Measurements from ENCODE around the gene IRGQ.
A peak's percentile ranks its signal among the peaks of the same experiment; 100 is the strongest.
"Not testable (repeated sequence)": the region's sequence is repeated elsewhere in the genome, so short reads cannot be mapped to it uniquely, and the experiment has no call there.

IRGQ gene

GRCh38 chr19:43597876-43598275, 1.9 kb upstream of the IRGQ start:
- no peak for DNase-seq

GRCh38 chr19:43596842-43597461, 1.0 kb upstream of the IRGQ start:
- no peak for DNase-seq

GRCh38 chr19:43595605-43595998, 332 bp downstream of the IRGQ start:
- DNase-seq, result no peak

GRCh38 chr19:43594710-43595604, 977 bp downstream of the IRGQ start:
- peak; percentile 62 to 67 for DNase-seq

- no peak for DNase-seq
Observed at GRCh38 chr19:43594081-43594697, 1.7 kb downstream of the IRGQ start.

GRCh38 chr19:43592800-43593350, 3.1 kb downstream of the IRGQ start:
- DNase-seq, result no peak

- no peak for DNase-seq
Observed at GRCh38 chr19:43591904-43592772, 3.8 kb downstream of the IRGQ start.

- no peak for DNase-seq
Observed at GRCh38 chr19:43589678-43590077, 6.3 kb downstream of the IRGQ start.

- DNase-seq, result no peak
Observed at GRCh38 chr19:43589277-43589676, 6.7 kb downstream of the IRGQ start.

GRCh38 chr19:43587029-43587428, 8.9 kb downstream of the IRGQ start:
- DNase-seq, result not testable (repeated sequence)

GRCh38 chr19:43586346-43586745, 9.6 kb downstream of the IRGQ start:
- no peak for DNase-seq

- no peak for DNase-seq
Observed at GRCh38 chr19:43584484-43584883, 11.4 kb downstream of the IRGQ start.

- DNase-seq, result no peak
Observed at GRCh38 chr19:43582495-43582894, 13.4 kb downstream of the IRGQ start.

GRCh38 chr19:43581467-43581866, 14.5 kb downstream of the IRGQ start:
- no peak for DNase-seq

GRCh38 chr19:43578787-43579186, 17.1 kb downstream of the IRGQ start:
- no peak for DNase-seq

- no peak for DNase-seq
Observed at GRCh38 chr19:43575955-43576878, 19.7 kb downstream of the IRGQ start.

GRCh38 chr19:43575156-43575950, 20.6 kb downstream of the IRGQ start, which contains the start of the genes PINLYP and XRCC1:
TSS of gene PINLYP (plus strand) at chr19:43575801. CDS start at chr19:43577192, 1,391 bp downstream.
TSS of gene XRCC1 (minus strand) at chr19:43575527. CDS start at chr19:43575458, 69 bp downstream.
- peak; percentile 97 to 98 for DNase-seq

GRCh38 chr19:43574424-43575155, 21.3 kb downstream of the IRGQ start:
- no peak for DNase-seq

GRCh38 chr19:43572171-43572588, 23.8 kb downstream of the IRGQ start:
- no peak for DNase-seq
